Activated CD4-positive, CD25-positive, alpha-beta regulatory T cell treated with anti-CD3 and anti-CD28 coated beads, Interleukin-2, amount 50 U/mL, for 72 hours (primary cell): ENCODE data around the gene GRK1.

Experiments used
- DNase-seq: peaks from one replicate; pipeline ENCODE4 v3.0.0; 2021

GRK1 gene

DNA sequence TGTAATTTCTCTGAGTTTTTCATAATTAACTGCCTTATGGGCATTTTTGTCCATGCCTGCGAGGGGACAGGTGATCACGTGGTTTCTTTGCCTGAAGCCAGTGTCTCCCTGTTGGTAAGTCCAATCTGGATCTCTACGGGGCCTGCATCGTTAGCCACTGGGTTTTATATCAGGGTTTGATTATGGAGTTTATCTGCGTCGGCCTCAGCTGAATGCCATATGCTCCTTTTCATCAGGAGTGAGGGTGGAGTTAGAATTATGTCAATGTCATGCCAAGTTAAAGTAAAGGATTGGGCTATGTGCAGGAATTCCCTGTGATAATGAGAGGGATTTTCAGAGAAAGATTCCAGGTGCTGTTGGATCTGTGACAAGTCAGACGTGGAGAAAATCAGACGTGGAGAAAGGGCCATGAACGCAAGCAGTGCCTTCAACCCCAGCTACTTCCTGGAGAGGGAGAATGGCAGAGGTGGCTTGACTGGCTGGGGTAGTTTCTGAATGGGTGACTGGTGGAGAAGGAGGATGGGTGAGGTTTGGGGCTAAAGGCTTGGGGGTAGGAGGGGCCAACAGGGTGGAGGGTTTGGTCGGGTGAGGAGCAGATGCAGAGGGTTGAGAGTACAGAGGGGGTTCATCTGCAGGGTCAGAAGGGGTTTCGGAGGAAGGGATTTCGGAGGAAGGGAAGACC is 116.3 kb downstream of the GRK1 start:
- DNase-seq = no peak

- DNase-seq = no peak
These were observed 117.1 kb downstream of the GRK1 start for GRCh38 chr13:113783966-113784644.

GRCh38 chr13:113784645-113785024 is 117.6 kb downstream of the GRK1 start:
- DNase-seq = no peak

DNA sequence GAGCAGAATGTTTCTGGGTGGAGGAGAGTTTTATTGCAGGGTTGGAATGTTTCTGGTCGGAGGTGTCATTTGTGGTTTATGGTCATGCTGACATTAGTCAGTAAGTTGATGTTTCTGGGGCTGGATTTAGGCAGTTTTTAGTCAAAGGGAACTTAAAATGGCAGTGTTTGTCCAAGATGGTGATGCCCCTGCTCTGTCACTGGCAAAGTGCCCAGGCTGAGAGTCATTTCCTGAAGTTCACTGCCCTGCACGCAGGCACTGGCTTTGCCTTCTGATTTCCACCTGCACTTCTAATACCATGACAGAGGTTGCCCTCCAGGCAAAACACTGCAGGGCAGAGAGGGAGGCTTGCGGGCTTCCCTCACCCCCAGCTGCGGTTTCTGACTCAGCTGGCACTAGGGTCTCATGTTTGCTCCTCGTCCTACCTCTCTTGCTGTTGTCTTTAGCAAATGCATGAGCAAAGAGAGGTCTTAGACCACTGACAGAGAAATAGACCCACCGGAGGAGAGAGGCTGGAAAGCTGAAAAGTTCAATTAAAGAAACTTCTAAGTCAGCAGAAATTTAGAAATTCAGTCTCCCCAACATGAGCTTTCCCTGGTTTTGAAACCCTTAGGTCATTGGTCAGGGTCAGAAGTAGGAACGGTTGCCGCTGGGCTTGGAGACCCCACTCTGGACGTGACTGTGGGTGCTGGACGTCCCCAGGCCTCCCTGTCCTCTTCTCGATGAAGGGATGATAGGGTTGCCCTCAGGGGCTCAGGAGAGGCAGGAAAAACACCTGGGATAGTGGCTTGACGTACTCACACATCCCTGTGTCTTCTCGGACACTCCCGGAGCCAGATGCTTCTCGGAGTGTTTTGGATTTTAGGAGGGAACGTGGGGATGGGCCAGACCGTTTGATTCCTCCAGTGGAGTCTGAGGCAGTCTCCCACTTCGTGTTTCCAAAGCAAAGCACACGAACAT is 118.3 kb downstream of the GRK1 start:
- no peak for DNase-seq

GRCh38 chr13:113786262-113786841 is 119.3 kb downstream of the GRK1 start:
- no peak for DNase-seq
